ENCODE results near the gene HDDC3. TPM values are rescaled to one million over a fixed set of nuclear protein-coding genes. Genes with fewer than 3 reads are reported as not detected.

Gene HDDC3, protein sequence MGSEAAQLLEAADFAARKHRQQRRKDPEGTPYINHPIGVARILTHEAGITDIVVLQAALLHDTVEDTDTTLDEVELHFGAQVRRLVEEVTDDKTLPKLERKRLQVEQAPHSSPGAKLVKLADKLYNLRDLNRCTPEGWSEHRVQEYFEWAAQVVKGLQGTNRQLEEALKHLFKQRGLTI
- total RNA-seq: 10 to 100 TPM in 5 of 6 donors, 1 to 10 TPM in 1; 5.0 to 19.3 (median 12.5) TPM

DNA sequence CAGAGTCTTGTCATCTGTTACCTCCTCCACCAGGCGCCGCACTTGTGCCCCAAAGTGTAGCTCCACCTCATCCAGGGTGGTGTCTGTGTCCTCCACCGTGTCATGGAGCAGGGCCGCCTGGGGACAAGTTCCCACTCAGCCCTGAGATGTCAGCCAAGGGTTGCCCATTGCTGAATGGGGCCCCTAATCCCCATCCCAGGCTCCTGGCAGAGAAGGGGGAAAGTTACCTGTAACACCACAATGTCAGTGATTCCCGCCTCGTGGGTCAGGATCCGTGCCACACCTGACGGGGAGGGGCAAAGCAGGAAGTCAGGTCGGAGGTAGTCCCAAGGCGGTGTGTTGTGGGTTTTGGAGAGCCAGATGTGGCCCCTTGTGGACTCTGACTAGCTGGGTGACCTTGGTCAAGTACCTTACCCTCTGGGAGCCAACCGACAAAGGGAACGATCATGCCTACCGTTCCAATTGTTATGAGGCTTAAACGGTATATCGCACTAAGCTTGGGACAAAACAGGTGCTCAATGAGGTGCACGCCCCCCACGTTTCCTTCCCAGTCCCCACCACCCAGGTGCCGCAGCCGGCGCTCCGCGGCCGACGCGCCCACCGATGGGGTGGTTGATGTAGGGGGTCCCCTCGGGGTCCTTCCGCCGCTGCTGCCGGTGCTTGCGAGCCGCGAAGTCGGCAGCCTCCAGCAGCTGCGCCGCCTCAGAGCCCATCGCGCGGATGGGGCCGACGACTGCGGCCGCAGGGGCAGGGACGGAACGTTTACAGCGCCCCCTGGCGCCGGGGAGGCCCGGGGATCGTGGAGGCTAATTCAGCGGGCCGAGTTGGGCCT lies at the start of gene HDDC3:
HDDC3 (minus strand) TSS at position 722 of the 832 bp plus-strand sequence; CDS start at position 713, 9 bp downstream.
- Histone ChIP-seq H3K27ac (peak within 1 kb of the TSS; percentile 88 to 97 (median 96)), H3K4me3 (peak within 1 kb of the TSS; percentile 68 to 97 (median 80)), H3K4me1 (peaks cover 50 to 72% (median 53%) of the 10 kb centered on the region in 4 donors), H3K9me3 (no peaks in the 10 kb centered on the region), H3K36me3 (no peaks in the 10 kb centered on the region), H3K27me3 (no peaks in the 10 kb centered on the region)
- DNase-seq (peak; percentile 91 to 99), ATAC-seq (ENCODE audit: low FRiP score in 2 of 2) (peak; percentile 81)
- no peak for TF ChIP-seq EP300 (IDR thresholded peaks at IDR 0.05)
- TF ChIP-seq, protein P1, sequence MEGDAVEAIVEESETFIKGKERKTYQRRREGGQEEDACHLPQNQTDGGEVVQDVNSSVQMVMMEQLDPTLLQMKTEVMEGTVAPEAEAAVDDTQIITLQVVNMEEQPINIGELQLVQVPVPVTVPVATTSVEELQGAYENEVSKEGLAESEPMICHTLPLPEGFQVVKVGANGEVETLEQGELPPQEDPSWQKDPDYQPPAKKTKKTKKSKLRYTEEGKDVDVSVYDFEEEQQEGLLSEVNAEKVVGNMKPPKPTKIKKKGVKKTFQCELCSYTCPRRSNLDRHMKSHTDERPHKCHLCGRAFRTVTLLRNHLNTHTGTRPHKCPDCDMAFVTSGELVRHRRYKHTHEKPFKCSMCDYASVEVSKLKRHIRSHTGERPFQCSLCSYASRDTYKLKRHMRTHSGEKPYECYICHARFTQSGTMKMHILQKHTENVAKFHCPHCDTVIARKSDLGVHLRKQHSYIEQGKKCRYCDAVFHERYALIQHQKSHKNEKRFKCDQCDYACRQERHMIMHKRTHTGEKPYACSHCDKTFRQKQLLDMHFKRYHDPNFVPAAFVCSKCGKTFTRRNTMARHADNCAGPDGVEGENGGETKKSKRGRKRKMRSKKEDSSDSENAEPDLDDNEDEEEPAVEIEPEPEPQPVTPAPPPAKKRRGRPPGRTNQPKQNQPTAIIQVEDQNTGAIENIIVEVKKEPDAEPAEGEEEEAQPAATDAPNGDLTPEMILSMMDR (IDR thresholded peaks at IDR 0.05): peak; percentile 89 to 99 (median 96)
- peak in 2 of 4 donors; percentile 47 to 82 for TF ChIP-seq POLR2A (IDR thresholded peaks at IDR 0.05)
- TF ChIP-seq POLR2AphosphoS5 (IDR thresholded peaks at IDR 0.05): peak; percentile 71 to 84
- WGBS, 2 donors: 1% methylated on average over 20 to 48 of the region's 52 CpGs

DNA sequence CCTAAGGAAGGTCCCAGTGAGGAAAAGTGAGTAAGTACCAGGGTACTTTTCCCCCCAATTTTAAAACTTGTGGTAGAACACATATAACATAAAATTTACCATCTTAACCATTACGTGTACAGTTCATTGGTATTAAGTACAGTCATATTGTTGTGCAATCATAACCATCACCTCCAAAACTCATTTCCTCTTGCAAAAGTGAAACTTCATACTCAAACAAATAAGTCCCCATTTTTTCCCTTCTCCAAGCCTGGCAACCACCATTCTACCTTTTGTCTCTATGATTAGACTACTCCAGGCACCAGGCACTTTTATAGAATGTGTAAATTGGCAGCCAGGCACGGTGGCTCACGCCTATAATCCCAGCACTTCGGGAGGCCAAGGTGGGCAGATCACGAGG lies 49.8 kb upstream of the HDDC3 start:
- Histone ChIP-seq H3K36me3 (no peaks in the 10 kb centered on the region), H3K27me3 (no peaks in the 10 kb centered on the region), H3K27ac (no peak overlapping the region), H3K4me1 (peaks cover 0 to 3% (median 0%) of the 10 kb centered on the region in 4 donors), H3K4me3 (no peak overlapping the region), H3K9me3 (no peaks in the 10 kb centered on the region)
- TF ChIP-seq POLR2A (IDR thresholded peaks at IDR 0.05) (no peak), POLR2AphosphoS5 (IDR thresholded peaks at IDR 0.05) (no peak), EP300 (IDR thresholded peaks at IDR 0.05) (no peak)
- TF ChIP-seq, protein P1 (IDR thresholded peaks at IDR 0.05): no peak
- ATAC-seq (ENCODE audit: low FRiP score in 2 of 2) (no peak), DNase-seq (no peak)
- WGBS, 2 donors: 82 to 86% methylated on average over 5 of the region's 5 CpGs

DNA sequence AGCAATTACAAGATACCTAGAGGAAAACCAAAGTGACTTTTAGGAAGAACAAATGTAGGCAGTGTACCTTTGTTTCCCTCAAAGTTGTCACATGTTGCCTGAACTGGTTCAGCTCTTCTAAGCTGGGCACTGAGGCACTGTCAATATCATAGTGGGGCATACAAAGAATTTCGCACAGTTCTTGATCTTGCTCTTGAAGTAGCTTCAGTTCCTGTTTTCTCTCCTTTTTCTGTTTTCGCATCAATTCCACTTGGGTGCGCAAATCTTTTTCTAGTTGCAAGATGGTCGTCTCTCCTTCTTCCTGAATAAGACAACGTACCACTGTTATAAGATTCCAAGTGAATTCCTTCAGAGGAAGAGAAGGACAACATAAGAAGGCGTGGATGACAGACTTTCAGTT lies 49.3 kb upstream of the HDDC3 start:
- TF ChIP-seq EP300 (IDR thresholded peaks at IDR 0.05): no peak
- WGBS, 2 donors: 83 to 85% methylated on average over 6 of the region's 6 CpGs
- Histone ChIP-seq H3K4me3 (no peak overlapping the region), H3K27ac (no peak overlapping the region), H3K4me1 (peaks cover 0 to 3% (median 0%) of the 10 kb centered on the region in 4 donors), H3K27me3 (no peaks in the 10 kb centered on the region), H3K9me3 (no peaks in the 10 kb centered on the region), H3K36me3 (no peaks in the 10 kb centered on the region)
- DNase-seq (no peak), ATAC-seq (ENCODE audit: low FRiP score in 2 of 2) (no peak)

DNA sequence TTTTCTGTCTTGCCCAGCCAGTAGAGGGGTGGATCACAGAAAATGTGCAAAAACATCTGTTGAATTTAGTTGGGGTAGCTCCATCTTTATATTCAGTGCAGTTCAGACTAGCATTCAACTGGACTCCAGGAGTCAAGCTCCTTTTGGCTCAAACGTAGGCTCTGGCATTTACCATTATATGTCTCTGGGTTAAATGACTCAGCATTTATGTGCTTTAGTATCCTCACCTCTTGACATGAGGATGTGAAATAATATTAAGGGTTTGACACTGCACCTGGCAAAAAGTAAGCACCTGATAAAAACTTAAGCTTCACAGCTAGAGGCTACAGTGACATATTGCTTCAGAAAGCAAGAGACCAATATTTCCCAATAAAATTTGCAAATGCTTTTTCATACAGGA lies 47.2 kb upstream of the HDDC3 start:
- H3K27ac ChIP-seq: no peak overlapping the region

DNA sequence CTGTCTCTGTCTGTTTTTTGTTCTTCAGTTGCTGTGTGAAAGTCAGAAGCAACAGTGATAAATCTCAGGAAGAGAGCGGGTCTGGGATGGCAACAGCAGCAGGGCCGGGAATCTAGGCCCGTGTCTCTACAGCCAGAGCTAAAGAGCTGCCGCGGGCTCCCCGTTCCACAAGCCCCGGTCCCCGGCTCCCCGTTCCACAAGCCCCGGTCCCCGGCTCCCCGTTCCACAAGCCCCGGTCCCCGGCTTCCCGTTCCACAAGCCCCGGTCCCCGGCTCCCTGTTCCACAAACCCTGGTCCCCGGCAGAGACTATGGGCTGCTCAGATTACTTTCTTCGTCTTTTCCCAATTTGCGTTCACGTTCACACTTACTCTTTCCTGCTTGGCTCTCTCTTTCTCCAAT lies 41.9 kb upstream of the HDDC3 start:
- no peaks in the 10 kb centered on the region for H3K4me1 ChIP-seq
- no peak for ATAC-seq (ENCODE audit: low FRiP score in 2 of 2)
- H3K9me3 ChIP-seq: no peaks in the 10 kb centered on the region
- 93 to 95% methylated on average over 20 to 21 of the region's 21 CpGs for WGBS, 2 donors
- TF ChIP-seq EP300 (IDR thresholded peaks at IDR 0.05) (no peak), POLR2A (IDR thresholded peaks at IDR 0.05) (no peak), POLR2AphosphoS5 (IDR thresholded peaks at IDR 0.05) (no peak)
- TF ChIP-seq, protein P1 (IDR thresholded peaks at IDR 0.05): no peak
- H3K36me3 ChIP-seq: peaks cover 0 to 15% (median 8%) of the 10 kb centered on the region in 4 donors
- H3K27ac ChIP-seq: no peak overlapping the region
- no peak overlapping the region for H3K4me3 ChIP-seq
- H3K27me3 ChIP-seq: no peaks in the 10 kb centered on the region
- DNase-seq: peak in 1 of 2 donors; percentile 62

More for the DNA sequence above, 47.2 kb upstream of the HDDC3 start:
- 70 to 74% methylated on average over 1 of the region's 1 CpG for WGBS, 2 donors
- H3K36me3 ChIP-seq: peaks cover 0 to 6% (median 0%) of the 10 kb centered on the region in 4 donors
- TF ChIP-seq POLR2AphosphoS5 (IDR thresholded peaks at IDR 0.05): no peak
- TF ChIP-seq, protein P1 (IDR thresholded peaks at IDR 0.05): no peak
- no peak for TF ChIP-seq POLR2A (IDR thresholded peaks at IDR 0.05)
- no peak for TF ChIP-seq EP300 (IDR thresholded peaks at IDR 0.05)
- ATAC-seq (ENCODE audit: low FRiP score in 2 of 2) (no peak), DNase-seq (no peak)
- H3K4me1 ChIP-seq: peaks cover 0 to 3% (median 0%) of the 10 kb centered on the region in 4 donors
- no peak overlapping the region for H3K4me3 ChIP-seq
- H3K9me3 ChIP-seq: no peaks in the 10 kb centered on the region
- H3K27me3 ChIP-seq: no peaks in the 10 kb centered on the region

All from upper lobe of left lung (tissue), 6 donors.